HepG2 (cell line): ENCODE measurements around the gene KCNK2.

Experiments used
- CEBPZ ChIP-seq: IDR thresholded peaks from 2 replicates; pipeline ENCODE4 v1.6.1; 2012; ENCODE audit warnings: low read length, improper control_type of control experiment
- KDM5A ChIP-seq: fragments of 200-600 bp; sonication (generic); IDR thresholded peaks from 2 replicates; pipeline ENCODE4 v1.7.0; 2018; ENCODE audit warnings: antibody characterized with exemption, mild to moderate bottlenecking, low read length, borderline replicate concordance
- PAWR ChIP-seq: sonication (generic); formaldehyde crosslinking; IDR thresholded peaks from 2 replicates; pipeline ENCODE4 v1.4.0; 2020; ENCODE audit warnings: missing genetic modification reagents, mild to moderate bottlenecking, borderline replicate concordance
- SALL1 ChIP-seq: sonication (generic); formaldehyde crosslinking; IDR thresholded peaks from 2 replicates; pipeline ENCODE4 v1.8.0; 2022; ENCODE audit warnings: mild to moderate bottlenecking, missing genetic modification reagents
- TF ChIP-seq, protein P1 (sequence below): sonication (generic); formaldehyde crosslinking; IDR thresholded peaks from 2 replicates; pipeline ENCODE4 v1.8.1; 2022; ENCODE audit warnings: mild to moderate bottlenecking, missing genetic modification reagents

GRCh38 chr1:215118081-215118480 is 35.5 kb downstream of the KCNK2 start:
- TF ChIP-seq PAWR (CRISPR knock-in tag) (no peak), SALL1 (no peak), CEBPZ (no peak), KDM5A (no peak)
- TF ChIP-seq, protein P1, sequence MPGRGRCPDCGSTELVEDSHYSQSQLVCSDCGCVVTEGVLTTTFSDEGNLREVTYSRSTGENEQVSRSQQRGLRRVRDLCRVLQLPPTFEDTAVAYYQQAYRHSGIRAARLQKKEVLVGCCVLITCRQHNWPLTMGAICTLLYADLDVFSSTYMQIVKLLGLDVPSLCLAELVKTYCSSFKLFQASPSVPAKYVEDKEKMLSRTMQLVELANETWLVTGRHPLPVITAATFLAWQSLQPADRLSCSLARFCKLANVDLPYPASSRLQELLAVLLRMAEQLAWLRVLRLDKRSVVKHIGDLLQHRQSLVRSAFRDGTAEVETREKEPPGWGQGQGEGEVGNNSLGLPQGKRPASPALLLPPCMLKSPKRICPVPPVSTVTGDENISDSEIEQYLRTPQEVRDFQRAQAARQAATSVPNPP (CRISPR knock-in tag) = no peak
